ENCODE results near the gene UBASH3B.

The UBASH3B gene

GRCh38 chr11:122650619-122651018 is 4.9 kb upstream of the UBASH3B start:
- no peak for DNase-seq (ENCODE audit: extremely low spot score)
- TF ChIP-seq ELF4 (IDR thresholded peaks at IDR 0.05) = no peak
- TF ChIP-seq ARNT (IDR thresholded peaks at IDR 0.05) = no peak
- TF ChIP-seq CTBP1 (IDR thresholded peaks at IDR 0.05; ENCODE audit: borderline replicate concordance) = no peak
- TF ChIP-seq BHLHE40 (IDR thresholded peaks at IDR 0.05; ENCODE audit: borderline replicate concordance) = no peak
- no peak for TF ChIP-seq FOXA1 (IDR thresholded peaks at IDR 0.05)
- TF ChIP-seq LEF1 (IDR thresholded peaks at IDR 0.05; ENCODE audit: borderline replicate concordance) = no peak
- no peak for TF ChIP-seq NFRKB (IDR thresholded peaks at IDR 0.05)
- TF ChIP-seq FOXM1 (IDR thresholded peaks at IDR 0.05; ENCODE audit: borderline replicate concordance) = no peak
- no peak for TF ChIP-seq HDGF (IDR thresholded peaks at IDR 0.05; ENCODE audit: borderline replicate concordance)
- TF ChIP-seq FOXK2 (IDR thresholded peaks at IDR 0.05) = no peak
- TF ChIP-seq SP1 (IDR thresholded peaks at IDR 0.05) = no peak
- no peak for TF ChIP-seq SUZ12 (IDR thresholded peaks at IDR 0.05)
- no peak for TF ChIP-seq L3MBTL2 (conservative IDR thresholded peaks at IDR 0.05)
- no peak for TF ChIP-seq TARDBP (IDR thresholded peaks at IDR 0.05)
- TF ChIP-seq PKNOX1 (IDR thresholded peaks at IDR 0.05) = no peak
- CTCF ChIA-PET = no interaction called here
- POLR2A ChIA-PET = no interaction called here

GRCh38 chr11:122652495-122652894 is 3.0 kb upstream of the UBASH3B start:
- ChIA-PET POLR2A (no interaction called here), CTCF (interaction anchor here (0.6 kb wide), 1 partner anchor 80 kb away, joined by 3 read pairs; no protein-coding TSS in a partner anchor)
- TF ChIP-seq L3MBTL2 (conservative IDR thresholded peaks at IDR 0.05) (no peak), SUZ12 (IDR thresholded peaks at IDR 0.05) (no peak), ARNT (IDR thresholded peaks at IDR 0.05) (no peak), CTBP1 (IDR thresholded peaks at IDR 0.05; ENCODE audit: borderline replicate concordance) (no peak), SP1 (IDR thresholded peaks at IDR 0.05) (no peak), LEF1 (IDR thresholded peaks at IDR 0.05; ENCODE audit: borderline replicate concordance) (no peak)
- DNase-seq (ENCODE audit: extremely low spot score) = no peak

GRCh38 chr11:122653916-122654585 is 1.5 kb upstream of the UBASH3B start:
- ChIA-PET CTCF (interaction anchor here (1.3 kb wide), 1 partner anchor 127 kb away, joined by 3 read pairs; no protein-coding TSS in a partner anchor), POLR2A (no interaction called here)
- TF ChIP-seq SP1 (IDR thresholded peaks at IDR 0.05) (no peak), SUZ12 (IDR thresholded peaks at IDR 0.05) (no peak)
- DNase-seq (ENCODE audit: extremely low spot score) = no peak

GRCh38 chr11:122656073-122656630 is 630 bp downstream of the UBASH3B start:
- peak; percentile 63 for DNase-seq (ENCODE audit: extremely low spot score)
- ChIA-PET CTCF (interaction anchor here (0.5 to 2.3 kb wide), 3 partner anchors 29 to 203 kb away, joined by 3 to 9 read pairs (median 7); no protein-coding TSS in a partner anchor), POLR2A (interaction anchor here (0.7 to 1.9 kb wide), 3 partner anchors 9 to 50 kb away, joined by 3 to 8 read pairs (median 5); no protein-coding TSS in a partner anchor)
- no peak for TF ChIP-seq BHLHE40 (IDR thresholded peaks at IDR 0.05; ENCODE audit: borderline replicate concordance)
- no peak for TF ChIP-seq ZNF384 (IDR thresholded peaks at IDR 0.05)
- TF ChIP-seq ELF4 (IDR thresholded peaks at IDR 0.05) = no peak
- no peak for TF ChIP-seq FOXK2 (IDR thresholded peaks at IDR 0.05)
- TF ChIP-seq LEF1 (IDR thresholded peaks at IDR 0.05; ENCODE audit: borderline replicate concordance) = no peak
- no peak for TF ChIP-seq ARNT (IDR thresholded peaks at IDR 0.05)
- no peak for TF ChIP-seq L3MBTL2 (conservative IDR thresholded peaks at IDR 0.05)
- no peak for TF ChIP-seq HDGF (IDR thresholded peaks at IDR 0.05; ENCODE audit: borderline replicate concordance)
- TF ChIP-seq NFRKB (IDR thresholded peaks at IDR 0.05) = no peak
- TF ChIP-seq SUZ12 (IDR thresholded peaks at IDR 0.05) = no peak
- TF ChIP-seq SP1 (IDR thresholded peaks at IDR 0.05) = no peak
- TF ChIP-seq PKNOX1 (IDR thresholded peaks at IDR 0.05) = no peak
- TF ChIP-seq CTBP1 (IDR thresholded peaks at IDR 0.05; ENCODE audit: borderline replicate concordance) = no peak
- no peak for TF ChIP-seq FOXM1 (IDR thresholded peaks at IDR 0.05; ENCODE audit: borderline replicate concordance)
- TF ChIP-seq TARDBP (IDR thresholded peaks at IDR 0.05) = no peak
- TF ChIP-seq FOXA1 (IDR thresholded peaks at IDR 0.05) = no peak

GRCh38 chr11:122656631-122657101 is 1.1 kb downstream of the UBASH3B start:
- DNase-seq (ENCODE audit: extremely low spot score) = peak; percentile 29
- TF ChIP-seq BHLHE40 (IDR thresholded peaks at IDR 0.05; ENCODE audit: borderline replicate concordance) (no peak), L3MBTL2 (conservative IDR thresholded peaks at IDR 0.05) (no peak), PKNOX1 (IDR thresholded peaks at IDR 0.05) (no peak), SP1 (IDR thresholded peaks at IDR 0.05) (no peak), CTBP1 (IDR thresholded peaks at IDR 0.05; ENCODE audit: borderline replicate concordance) (no peak), ARNT (IDR thresholded peaks at IDR 0.05) (no peak), FOXA1 (IDR thresholded peaks at IDR 0.05) (no peak), FOXM1 (IDR thresholded peaks at IDR 0.05; ENCODE audit: borderline replicate concordance) (no peak), NFRKB (IDR thresholded peaks at IDR 0.05) (no peak), SUZ12 (IDR thresholded peaks at IDR 0.05) (no peak), HDGF (IDR thresholded peaks at IDR 0.05; ENCODE audit: borderline replicate concordance) (no peak), FOXK2 (IDR thresholded peaks at IDR 0.05) (no peak), LEF1 (IDR thresholded peaks at IDR 0.05; ENCODE audit: borderline replicate concordance) (no peak)
- POLR2A ChIA-PET = interaction anchor here (1.2 to 1.9 kb wide), 2 partner anchors 10 to 11 kb away, joined by 5 to 8 read pairs; no protein-coding TSS in a partner anchor
- CTCF ChIA-PET = interaction anchor here (0.7 to 2.3 kb wide), 6 partner anchors 29 to 1817 kb away, joined by 3 to 7 read pairs (median 4); no protein-coding TSS in a partner anchor

Data from HEK293T (cell line).